ENCODE measurements around the gene RNASEH2B. TPM values are rescaled to one million over a fixed set of nuclear protein-coding genes. Genes with fewer than 3 reads are reported as not detected.

Gene RNASEH2B
- total and polyA plus RNA-seq, 2 of the 8 experiments (the other 6 are each of a cell fraction or from before 2014, with no cell fraction given), result 19.3 to 43.9 TPM

DNA sequence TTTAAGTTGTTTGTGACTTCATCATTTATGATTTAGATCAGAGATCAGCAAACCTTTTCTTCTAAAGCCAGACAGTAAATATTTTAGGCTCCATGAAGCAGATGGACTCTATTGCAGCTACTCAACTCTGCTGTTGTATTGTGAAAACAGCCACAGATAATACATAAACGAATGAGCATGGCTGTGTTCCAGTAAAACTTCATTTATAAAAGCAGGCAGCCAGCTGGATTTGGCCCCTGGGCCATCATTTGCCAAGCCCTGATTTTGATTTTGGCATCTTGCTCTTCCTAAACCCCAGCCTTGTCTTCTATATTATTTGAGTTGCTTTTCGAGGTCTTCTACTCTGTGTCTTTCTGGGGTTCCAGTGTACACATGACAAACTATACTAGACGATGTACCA lies 41.3 kb downstream of the RNASEH2B start:
- H2BK20ac ChIP-seq (ENCODE audit: low read length), result no peak overlapping the region
- TF ChIP-seq GABPA (IDR thresholded peaks at IDR 0.05; ENCODE audit: borderline replicate concordance, insufficient read depth, low read length) (no peak), EZH2 (IDR thresholded peaks at IDR 0.05; ENCODE audit: low read depth, low read length, severe bottlenecking) (no peak), HDAC6 (IDR thresholded peaks at IDR 0.05; ENCODE audit: low read depth, low read length) (no peak), FOSL1 (IDR thresholded peaks at IDR 0.05; ENCODE audit: insufficient read depth, low read depth, low read length) (no peak), CREB1 (IDR thresholded peaks at IDR 0.05) (no peak), TAF1 (IDR thresholded peaks at IDR 0.05; ENCODE audit: low read depth, low read length) (no peak), RNF2 (IDR thresholded peaks at IDR 0.05; ENCODE audit: borderline replicate concordance, low read depth, low read length, missing control alignments, poor library complexity, severe bottlenecking) (no peak), PHF8 (conservative IDR thresholded peaks at IDR 0.05; ENCODE audit: low read depth, low read length) (no peak), CEBPB (IDR thresholded peaks at IDR 0.05; ENCODE audit: low read depth, low read length) (no peak), POLR2A (IDR thresholded peaks at IDR 0.05; ENCODE audit: control extremely low read depth in 1 of 2, low read depth in 2 of 2, low read length in 2 of 2) (no peak), KDM1A (IDR thresholded peaks at IDR 0.05; ENCODE audit: borderline replicate concordance, low read length) (no peak), NANOG (IDR thresholded peaks at IDR 0.05; ENCODE audit: insufficient read depth, low read depth, low read length, poor library complexity, severe bottlenecking) (no peak)
- TF ChIP-seq, protein P1, sequence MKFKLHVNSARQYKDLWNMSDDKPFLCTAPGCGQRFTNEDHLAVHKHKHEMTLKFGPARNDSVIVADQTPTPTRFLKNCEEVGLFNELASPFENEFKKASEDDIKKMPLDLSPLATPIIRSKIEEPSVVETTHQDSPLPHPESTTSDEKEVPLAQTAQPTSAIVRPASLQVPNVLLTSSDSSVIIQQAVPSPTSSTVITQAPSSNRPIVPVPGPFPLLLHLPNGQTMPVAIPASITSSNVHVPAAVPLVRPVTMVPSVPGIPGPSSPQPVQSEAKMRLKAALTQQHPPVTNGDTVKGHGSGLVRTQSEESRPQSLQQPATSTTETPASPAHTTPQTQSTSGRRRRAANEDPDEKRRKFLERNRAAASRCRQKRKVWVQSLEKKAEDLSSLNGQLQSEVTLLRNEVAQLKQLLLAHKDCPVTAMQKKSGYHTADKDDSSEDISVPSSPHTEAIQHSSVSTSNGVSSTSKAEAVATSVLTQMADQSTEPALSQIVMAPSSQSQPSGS (IDR thresholded peaks at IDR 0.05; ENCODE audit: low read length), result no peak

More for the DNA sequence above, 41.3 kb downstream of the RNASEH2B start:
- no peaks in the 10 kb centered on the region for H3K79me1 ChIP-seq (ENCODE audit: low read depth, low read length)
- no peak overlapping the region for H3K9ac ChIP-seq (replicated peaks in 1 of 4; ENCODE audit: extremely low read depth in 1 of 4, low read depth in 3 of 4, low read length in 3 of 4)
- no peak overlapping the region for H4K91ac ChIP-seq (replicated peaks; ENCODE audit: insufficient read length, low read length)
- no peaks in the 10 kb centered on the region for H3K9me3 ChIP-seq (ENCODE audit: insufficient read depth in 2 of 2, low read depth in 1 of 2, low read length in 1 of 2)
- no peak overlapping the region for H3K14ac ChIP-seq (ENCODE audit: insufficient read length)
- H3K4me1 ChIP-seq (replicated peaks in 1 of 4; ENCODE audit: control insufficient read depth in 3 of 4, insufficient read depth in 4 of 4, low read length in 3 of 4), result peaks cover 0 to 3% (median 0%) of the 10 kb centered on the region in 4 experiments; a peak in 2 of 7 replicates
- no peaks in the 10 kb centered on the region for H3K79me2 ChIP-seq (ENCODE audit: control insufficient read depth in 1 of 2, insufficient read depth in 2 of 2, low read length in 2 of 2)
- no peaks in the 10 kb centered on the region for H3K27me3 ChIP-seq (replicated peaks in 1 of 4; ENCODE audit: control insufficient read depth in 3 of 4, extremely low read depth in 1 of 4, insufficient read depth in 3 of 4, low read length in 3 of 4)
- H2BK15ac ChIP-seq (ENCODE audit: low read length), result no peak overlapping the region
- ChIA-PET CTCF (ENCODE audit: partially characterized antibody) (interaction anchor here (0.6 to 0.9 kb wide), 2 partner anchors 18 to 103 kb away, joined by 3 read pairs; no protein-coding TSS in a partner anchor), POLR2A (ENCODE audit: partially characterized antibody) (no interaction called here)
- no peak overlapping the region for H3K4ac ChIP-seq (replicated peaks; ENCODE audit: insufficient read length, low read depth, low read length)
- H4K8ac ChIP-seq (ENCODE audit: extremely low read depth, insufficient read depth, low read length), result no peak overlapping the region
- H3K4me2 ChIP-seq (ENCODE audit: insufficient read depth in 1 of 2, low read depth in 2 of 2, low read length in 2 of 2), result no peak overlapping the region
- H2AFZ ChIP-seq (ENCODE audit: low read length), result no peak overlapping the region
- no peak overlapping the region for H3K27ac ChIP-seq (ENCODE audit: low read depth, low read length)
- no peak overlapping the region for H3K18ac ChIP-seq (ENCODE audit: extremely low read depth, low read length)
- WGBS, 2 experiments (ENCODE audit: extremely low coverage in 1 of 2, insufficient coverage in 1 of 2, insufficient read length in 1 of 2, insufficient replicate concordance in 2 of 2, low coverage in 1 of 2, low lambda C conversion rate in 2 of 2, missing lambda C conversion rate in 1 of 2), result 84% methylated on average over 3 of the region's 3 CpGs; no CpG with 5 or more reads in 1 of the 2 experiments
- no peak overlapping the region for H3K23ac ChIP-seq (ENCODE audit: insufficient read length)
- FAIRE-seq (no peak), DNase-seq (ENCODE audit: low read depth in 1 of 2, low spot score in 2 of 2) (no peak)
- H3K4me3 ChIP-seq (ENCODE audit: extremely low read depth in 1 of 4, insufficient read depth in 2 of 4, low read depth in 3 of 4, low read length in 4 of 4), result no peak overlapping the region
- H2BK120ac ChIP-seq (replicated peaks; ENCODE audit: low read depth, low read length), result no peak overlapping the region
- H4K20me1 ChIP-seq (replicated peaks in 1 of 2; ENCODE audit: control insufficient read depth in 1 of 2, insufficient read depth in 2 of 2, low read length in 2 of 2), result peaks cover 0 to 2% of the 10 kb centered on the region in 2 experiments
- no peak overlapping the region for H4K5ac ChIP-seq (ENCODE audit: insufficient read length, low read depth, low read length)
- no peak overlapping the region for H3K56ac ChIP-seq (replicated peaks; ENCODE audit: insufficient read length, low read depth, low read length)
- H2AK5ac ChIP-seq (ENCODE audit: low read depth, low read length), result no peak overlapping the region
- peaks cover 0 to 4% (median 0%) of the 10 kb centered on the region in 4 experiments; a peak in 3 of 8 replicates for H3K36me3 ChIP-seq (ENCODE audit: control insufficient read depth in 2 of 4, insufficient read depth in 4 of 4, low read length in 3 of 4)
- no peaks in the 10 kb centered on the region for H3K23me2 ChIP-seq (ENCODE audit: low read depth, low read length)
- no peak overlapping the region for H2BK12ac ChIP-seq (ENCODE audit: low read depth, low read length)
- no peak overlapping the region for H2BK5ac ChIP-seq (ENCODE audit: low read depth, low read length)

Data from H1 (cell line).